H1 (cell line): Measurements from ENCODE around the gene CACNA1D. TPM values are rescaled to one million over a fixed set of nuclear protein-coding genes. Genes with fewer than 3 reads are reported as not detected.

ENCODE experiments used
- RXRA ChIP-seq: IDR thresholded peaks from 2 replicates; pipeline ENCODE4 v1.6.1; 2011; ENCODE audit warnings: low read depth, mild to moderate bottlenecking, low read length, moderate library complexity; ENCODE audit not compliant: insufficient read depth
- polyA plus RNA-seq, 7 experiments: library from polyadenylated mRNA; depleted of rRNA in 3 of 7; stranded (reverse) in 5 of 7; unstranded in 2 of 7; fragments of >200 nt in 5 of 7; fragments of 200-250 nt in 2 of 7; gene quantifications; 1 replicate in 5 of 7; 2 replicates in 1 of 7; 4 replicates in 1 of 7; pipeline versions ENCODE4 v1.2.1 to v1.2.3, GENCODE V29; 2011 to 2013; ENCODE audit warnings: missing spikeins in 2 of 7, mixed read lengths in 2 of 7
- total RNA-seq: library from RNA; stranded (reverse); fragmentation: NEBNext Ultra II Directional; extraction: Animal tissue kit (Norgen Biotek cat#: 25700); gene quantifications from 2 replicates; pipeline ENCODE4 v1.2.1, GENCODE V29; 2021

The CACNA1D gene
- total and polyA plus RNA-seq, 2 of the 8 experiments (the other 6 are each of a cell fraction or from before 2014, with no cell fraction given) = 2.0 to 2.9 TPM

GRCh38 chr3:53829605-53830004 lies 335.2 kb downstream of the CACNA1D start (continued):
- no peak for TF ChIP-seq RXRA
